Uterus (tissue), 4 donors: ENCODE measurements around the gene PRPH2. TPM values are rescaled to one million over a fixed set of nuclear protein-coding genes. Genes with fewer than 3 reads are reported as not detected.

Experiments used
- DNase-seq, 2 donors: peaks; one replicate each; pipeline ENCODE4 v3.0.0-alpha.2; 2019 to 2020
- H3K27ac ChIP-seq, 2 donors: fragments of 200-600 bp; sonication (generic); 1 replicate in 1 of 2; 2 replicates in 1 of 2; pipeline ENCODE4 v1.5.1; 2016 to 2018
- H3K27me3 ChIP-seq, 2 donors: fragments of 200-600 bp; sonication (generic); one replicate each; pipeline ENCODE4 v1.5.1; 2018 to 2019; ENCODE audit warnings: control low read depth in 1 of 2
- H3K36me3 ChIP-seq, 2 donors: fragments of 200-600 bp; sonication (generic); one replicate each; pipeline ENCODE4 v1.5.1; 2019; ENCODE audit warnings: control low read depth in 1 of 2
- H3K4me1 ChIP-seq, 2 donors: fragments of 200-600 bp; sonication (generic); one replicate each; pipeline ENCODE4 v1.5.1; 2018 to 2019; ENCODE audit warnings: control low read depth in 1 of 2
- H3K4me3 ChIP-seq, 2 donors: fragments of 200-600 bp; sonication (generic); 1 replicate in 1 of 2; 2 replicates in 1 of 2; pipeline ENCODE4 v1.5.1; 2018 to 2019; ENCODE audit warnings: mild to moderate bottlenecking in 1 of 2
- H3K9me3 ChIP-seq, 2 donors: fragments of 200-600 bp; sonication (generic); one replicate each; pipeline ENCODE4 v1.5.1; 2019; ENCODE audit warnings: control low read depth in 1 of 2
- POLR2A ChIP-seq, 2 donors: fragments of 450-650 bp; IDR thresholded peaks; one replicate each; pipeline ENCODE4 v1.6.1; 2016; ENCODE audit warnings: antibody characterized with exemption in 2 of 2, mild to moderate bottlenecking in 1 of 2, moderate library complexity in 1 of 2
- intact Hi-C: fragments of 100-400 bp; cut with DNase I; formaldehyde crosslinking; loops from one replicate; pipeline ENCODE4 v1.15.1; 2023; ENCODE audit warnings: low total_unique reads
- total RNA-seq, 4 donors: library from RNA; depleted of rRNA in 3 of 4; stranded (reverse); fragments of >200 nt in 3 of 4; gene quantifications; one replicate each; pipeline versions ENCODE4 v1.1.0 to v1.2.4, GENCODE V29; 2014 to 2023
- TF ChIP-seq, protein P1 (sequence below), 4 experiments: fragments of 200-600 bp in 2 of 4; fragments of 450-650 bp in 2 of 4; sonication (generic) in 2 of 4; IDR thresholded peaks; one replicate each; pipeline ENCODE4 v1.5.1; 2016 to 2019; ENCODE audit warnings: antibody characterized with exemption in 4 of 4, mild to moderate bottlenecking in 2 of 4, moderate library complexity in 1 of 4
- donor health status: DM: yes; HTN: yes; CAD: no.

PRPH2 gene
- total RNA-seq, 4 donors from 2014 or later, result 2.0 to 7.0 (median 5.8) TPM; not detected in 1

- Histone ChIP-seq H3K4me3 (no peak overlapping the region), H3K27ac (no peak overlapping the region), H3K27me3 (no peaks in the 10 kb centered on the region), H3K36me3 (no peaks in the 10 kb centered on the region), H3K4me1 (no peaks in the 10 kb centered on the region), H3K9me3 (no peaks in the 10 kb centered on the region)
- intact Hi-C loops, result no loop called here
- no peak for DNase-seq
- no peak for TF ChIP-seq POLR2A (IDR thresholded peaks at IDR 0.05)
- TF ChIP-seq, protein P1, sequence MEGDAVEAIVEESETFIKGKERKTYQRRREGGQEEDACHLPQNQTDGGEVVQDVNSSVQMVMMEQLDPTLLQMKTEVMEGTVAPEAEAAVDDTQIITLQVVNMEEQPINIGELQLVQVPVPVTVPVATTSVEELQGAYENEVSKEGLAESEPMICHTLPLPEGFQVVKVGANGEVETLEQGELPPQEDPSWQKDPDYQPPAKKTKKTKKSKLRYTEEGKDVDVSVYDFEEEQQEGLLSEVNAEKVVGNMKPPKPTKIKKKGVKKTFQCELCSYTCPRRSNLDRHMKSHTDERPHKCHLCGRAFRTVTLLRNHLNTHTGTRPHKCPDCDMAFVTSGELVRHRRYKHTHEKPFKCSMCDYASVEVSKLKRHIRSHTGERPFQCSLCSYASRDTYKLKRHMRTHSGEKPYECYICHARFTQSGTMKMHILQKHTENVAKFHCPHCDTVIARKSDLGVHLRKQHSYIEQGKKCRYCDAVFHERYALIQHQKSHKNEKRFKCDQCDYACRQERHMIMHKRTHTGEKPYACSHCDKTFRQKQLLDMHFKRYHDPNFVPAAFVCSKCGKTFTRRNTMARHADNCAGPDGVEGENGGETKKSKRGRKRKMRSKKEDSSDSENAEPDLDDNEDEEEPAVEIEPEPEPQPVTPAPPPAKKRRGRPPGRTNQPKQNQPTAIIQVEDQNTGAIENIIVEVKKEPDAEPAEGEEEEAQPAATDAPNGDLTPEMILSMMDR (IDR thresholded peaks at IDR 0.05), result no peak
These were observed 42.7 kb upstream of the PRPH2 start for GRCh38 chr6:42764911-42765648.

GRCh38 chr6:42762950-42763349 is 40.6 kb upstream of the PRPH2 start:
- DNase-seq, result no peak
- H3K4me3 ChIP-seq, result no peak overlapping the region
- no peaks in the 10 kb centered on the region for H3K27me3 ChIP-seq
- intact Hi-C loops, result no loop called here
- H3K36me3 ChIP-seq, result no peaks in the 10 kb centered on the region
- no peaks in the 10 kb centered on the region for H3K9me3 ChIP-seq
- no peak for TF ChIP-seq POLR2A (IDR thresholded peaks at IDR 0.05)
- TF ChIP-seq, protein P1 (IDR thresholded peaks at IDR 0.05), result no peak
- H3K4me1 ChIP-seq, result no peaks in the 10 kb centered on the region
- no peak overlapping the region for H3K27ac ChIP-seq

- Histone ChIP-seq H3K36me3 (no peaks in the 10 kb centered on the region), H3K4me3 (no peak overlapping the region), H3K27ac (no peak overlapping the region), H3K9me3 (no peaks in the 10 kb centered on the region), H3K4me1 (no peaks in the 10 kb centered on the region), H3K27me3 (no peaks in the 10 kb centered on the region)
- DNase-seq, result no peak
- TF ChIP-seq, protein P1 (IDR thresholded peaks at IDR 0.05), result no peak
- TF ChIP-seq POLR2A (IDR thresholded peaks at IDR 0.05), result no peak
- intact Hi-C loops, result no loop called here
These were observed 40.0 kb upstream of the PRPH2 start for GRCh38 chr6:42762426-42762859.

GRCh38 chr6:42761287-42762067 is 39.1 kb upstream of the PRPH2 start:
- Histone ChIP-seq H3K36me3 (no peaks in the 10 kb centered on the region), H3K4me1 (no peaks in the 10 kb centered on the region), H3K9me3 (no peaks in the 10 kb centered on the region), H3K27me3 (no peaks in the 10 kb centered on the region), H3K27ac (no peak overlapping the region), H3K4me3 (no peak overlapping the region)
- intact Hi-C loops, result no loop called here
- TF ChIP-seq POLR2A (IDR thresholded peaks at IDR 0.05), result no peak
- TF ChIP-seq, protein P1 (IDR thresholded peaks at IDR 0.05), result no peak
- DNase-seq, result no peak
